Thyroid gland (tissue), 4 donors: ENCODE measurements around the gene POLDIP2.

ENCODE experiments used
- CTCF ChIP-seq, 6 experiments: fragments of 200-600 bp in 3 of 6; fragments of 450-650 bp in 3 of 6; sonication (generic) in 3 of 6; IDR thresholded peaks; one replicate each; pipeline ENCODE4 v1.5.1; 2016 to 2019; ENCODE audit warnings: antibody characterized with exemption in 6 of 6, mild to moderate bottlenecking in 2 of 6, inconsistent platforms in 1 of 6, moderate library complexity in 1 of 6
- POLR2A ChIP-seq, 2 donors: fragments of 450-650 bp; IDR thresholded peaks; one replicate each; pipeline ENCODE4 v1.6.1; 2017; ENCODE audit warnings: antibody characterized with exemption in 2 of 2, mild to moderate bottlenecking in 2 of 2, moderate library complexity in 1 of 2

GRCh38 chr17:28399808-28400207 is 42.5 kb upstream of the POLDIP2 start:
- TF ChIP-seq POLR2A (IDR thresholded peaks at IDR 0.05) (no peak), CTCF (IDR thresholded peaks at IDR 0.05) (no peak)
